T-helper 1 cell treated with Interleukin-12 subunit alpha and Interleukin-12 subunit beta and Interleukin-4 antibody, amounts not matched to agents 30 ng/mL and 1 ng/mL, for 36 hours (primary cell): ENCODE measurements around the gene SCAI. TPM values are rescaled to one million over a fixed set of nuclear protein-coding genes. Genes with fewer than 3 reads are reported as not detected.
"Not testable (repeated sequence)": the region's sequence is repeated elsewhere in the genome, so short reads cannot be mapped to it uniquely, and the experiment has no call there.

Experiments used
- intact Hi-C: fragments of 100-400 bp; cut with micrococcal nuclease; formaldehyde crosslinking; loops from one replicate; pipeline ENCODE4 v1.15.1; 2024
- total RNA-seq: library from RNA; stranded (reverse); gene quantifications from 2 replicates; pipeline ENCODE4 v1.2.3, GENCODE V29; 2022

Gene SCAI
- total RNA-seq, 1 donor from 2014 or later = 13.4 TPM

DNA sequence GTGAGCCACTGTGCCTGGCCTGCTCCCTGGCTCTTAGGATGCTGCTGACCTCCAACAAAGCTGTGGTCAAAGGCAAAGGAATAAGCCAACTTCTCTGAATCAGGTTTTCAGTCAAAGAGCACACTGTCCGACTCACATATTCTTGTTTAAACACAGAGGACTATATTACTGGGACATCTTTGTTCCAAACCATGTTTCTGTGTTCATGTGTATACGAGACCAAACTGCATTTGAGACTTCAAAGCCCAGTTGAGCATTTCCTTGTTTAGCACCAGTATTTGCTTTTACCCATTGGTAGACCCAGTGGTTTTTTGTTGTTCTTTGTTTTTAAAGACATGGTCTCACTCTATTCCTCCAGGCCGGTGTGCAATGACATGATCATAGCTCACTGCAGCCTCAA is 100.2 kb downstream of the SCAI start:
- intact Hi-C loops = no loop called here

DNA sequence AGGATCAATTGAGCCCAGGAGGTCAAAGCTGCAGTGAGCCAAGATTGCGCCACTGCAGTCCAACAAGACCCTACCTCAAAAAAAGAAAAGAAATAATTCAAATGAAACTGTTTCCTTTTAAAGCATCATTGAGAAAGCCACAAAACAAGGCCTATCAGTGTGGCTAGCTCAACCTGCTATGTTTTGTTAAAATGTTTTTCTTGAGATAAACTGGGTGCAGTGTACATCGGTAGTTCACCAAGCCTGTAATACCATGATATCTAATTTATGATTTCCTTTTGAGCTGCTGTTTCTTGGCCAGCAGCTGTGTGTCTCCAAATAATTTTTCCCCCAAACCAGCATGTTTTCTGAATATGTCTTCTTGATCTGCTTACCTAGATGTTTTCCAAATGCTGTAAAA is 105.2 kb downstream of the SCAI start:
- intact Hi-C loops = no loop called here

DNA sequence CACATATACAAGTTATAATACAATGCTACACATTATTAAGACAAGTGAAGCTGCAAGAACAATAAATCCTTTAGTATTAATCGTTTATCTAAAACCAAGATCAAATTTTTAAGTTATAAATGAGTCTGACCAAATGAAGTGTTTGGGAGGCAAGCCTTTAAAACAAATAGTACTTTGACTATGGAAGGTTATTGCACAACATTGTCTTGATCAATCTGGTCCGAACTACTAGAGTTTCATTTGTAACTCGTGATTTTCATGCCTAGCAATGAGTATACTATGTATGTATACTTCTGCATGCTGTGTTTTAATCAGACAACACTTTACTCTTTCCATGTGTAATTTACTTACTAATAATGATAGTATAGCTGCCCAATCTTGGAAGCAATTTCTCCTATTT is 115.3 kb downstream of the SCAI start:
- intact Hi-C loops = loop anchor here (5.0 kb wide), 1 partner anchor 114 kb away; the partner anchor contains the start of gene SCAI

DNA sequence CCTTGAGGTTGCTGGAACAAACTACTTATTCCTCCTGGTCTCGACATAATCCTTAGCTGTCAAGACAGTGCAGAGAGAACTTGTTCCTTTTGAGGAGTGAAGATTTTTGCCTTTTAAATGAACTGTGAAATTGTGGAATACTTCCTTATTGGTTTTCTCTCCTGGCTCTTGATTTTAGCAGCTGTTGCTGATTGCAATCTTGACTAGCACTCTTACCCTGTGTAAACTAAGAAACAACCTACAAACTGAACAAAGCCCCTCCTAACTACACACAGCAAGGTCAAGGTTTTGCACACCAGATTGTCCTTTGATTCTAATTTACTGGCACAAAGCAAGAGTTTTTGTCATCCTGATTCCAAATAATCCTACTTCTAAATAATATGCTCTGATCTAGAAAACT is 118.4 kb downstream of the SCAI start:
- intact Hi-C loops = loop anchor here (5.0 kb wide), 1 partner anchor 117 kb away; the partner anchor contains the start of gene SCAI

DNA sequence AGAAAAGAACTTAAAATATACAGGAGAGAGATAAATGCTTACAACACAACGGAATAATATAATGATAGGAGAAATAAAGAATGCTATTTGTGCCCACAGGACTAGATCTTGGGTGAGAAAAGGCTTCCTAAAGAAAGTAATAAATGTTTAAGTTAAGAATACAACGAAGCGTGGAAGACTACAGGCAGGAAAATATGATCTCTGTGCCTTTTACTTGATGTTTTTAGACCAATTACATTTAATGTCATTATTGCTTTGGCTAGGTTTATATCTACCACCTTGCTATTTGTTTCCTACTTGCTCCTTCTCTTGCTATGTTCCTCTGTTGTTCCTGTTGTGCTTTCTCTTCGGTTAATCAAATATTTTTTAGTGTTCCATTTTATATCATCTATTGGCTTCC is 122.3 kb downstream of the SCAI start:
- intact Hi-C loops = no loop called here

DNA sequence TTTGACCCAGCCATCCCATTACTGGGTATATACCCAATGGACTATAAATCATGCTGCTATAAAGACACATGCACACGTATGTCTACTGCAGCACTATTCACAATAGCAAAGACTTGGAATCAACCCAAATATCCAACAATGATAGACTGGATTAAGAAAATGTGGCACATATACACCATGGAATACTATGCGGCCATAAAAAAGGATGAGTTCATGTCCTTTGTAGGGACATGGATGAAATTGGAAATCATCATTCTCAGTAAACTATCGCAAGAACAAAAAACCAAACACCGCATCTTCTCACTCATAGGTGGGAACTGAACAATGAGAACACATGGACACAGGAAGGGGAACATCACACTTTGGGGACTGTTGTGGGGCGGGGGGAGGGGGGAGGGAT is 127.7 kb downstream of the SCAI start:
- intact Hi-C loops = not testable (repeated sequence)

DNA sequence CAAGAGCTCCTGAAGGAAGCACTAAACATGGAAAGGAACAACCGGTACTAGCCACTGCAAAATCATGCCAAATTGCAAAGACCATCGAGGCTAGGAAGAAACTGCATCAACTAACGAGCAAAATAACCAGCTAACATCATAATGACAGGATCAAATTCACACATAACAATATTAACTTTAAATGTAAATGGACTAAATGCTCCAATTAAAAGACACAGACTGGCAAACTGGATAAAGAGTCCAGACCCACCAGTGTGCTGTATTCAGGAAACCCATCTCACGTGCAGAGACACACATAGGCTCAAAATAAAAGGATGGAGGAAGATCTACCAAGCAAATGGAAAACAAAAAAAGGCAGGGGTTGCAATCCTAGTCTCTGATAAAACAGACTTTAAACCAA is 131.3 kb downstream of the SCAI start:
- intact Hi-C loops = not testable (repeated sequence)

DNA sequence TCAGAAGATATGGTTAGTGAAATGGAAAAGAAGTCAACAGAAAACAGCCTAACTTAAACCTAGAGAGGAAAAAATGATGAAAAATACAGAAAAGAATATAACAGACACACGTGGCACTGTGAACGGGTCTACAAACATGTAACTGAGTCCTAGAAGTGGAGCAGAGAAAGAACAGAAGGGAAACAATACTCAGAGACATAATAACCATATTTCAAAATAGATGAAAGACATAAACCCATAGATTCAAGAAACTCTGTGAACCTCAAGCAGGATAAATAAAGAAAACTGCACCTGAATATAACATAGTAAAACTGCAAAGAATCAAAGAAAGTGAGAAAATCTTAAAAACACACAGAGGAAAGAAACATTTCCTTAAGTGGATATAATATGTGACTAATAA is 134.7 kb downstream of the SCAI start:
- intact Hi-C loops = no loop called here

DNA sequence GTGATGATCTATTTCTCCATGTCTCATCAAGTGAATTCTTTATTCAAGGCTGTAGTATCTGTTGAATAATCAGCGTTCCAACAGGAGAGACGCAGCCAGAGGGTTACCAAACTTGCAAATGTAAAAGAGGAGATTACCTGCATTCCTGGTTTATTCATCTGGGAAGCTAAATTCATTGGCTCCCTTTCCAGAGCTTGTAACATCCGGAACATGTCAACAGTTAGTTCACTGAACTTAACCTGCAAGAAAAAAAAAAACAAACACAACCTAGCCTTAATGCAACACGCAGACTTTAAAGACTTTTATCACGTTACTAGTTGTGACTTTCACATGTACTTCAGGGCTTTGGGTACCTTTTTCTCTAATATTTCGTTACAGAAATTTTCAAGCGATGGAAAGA is 140.0 kb downstream of the SCAI start:
- intact Hi-C loops = no loop called here

DNA sequence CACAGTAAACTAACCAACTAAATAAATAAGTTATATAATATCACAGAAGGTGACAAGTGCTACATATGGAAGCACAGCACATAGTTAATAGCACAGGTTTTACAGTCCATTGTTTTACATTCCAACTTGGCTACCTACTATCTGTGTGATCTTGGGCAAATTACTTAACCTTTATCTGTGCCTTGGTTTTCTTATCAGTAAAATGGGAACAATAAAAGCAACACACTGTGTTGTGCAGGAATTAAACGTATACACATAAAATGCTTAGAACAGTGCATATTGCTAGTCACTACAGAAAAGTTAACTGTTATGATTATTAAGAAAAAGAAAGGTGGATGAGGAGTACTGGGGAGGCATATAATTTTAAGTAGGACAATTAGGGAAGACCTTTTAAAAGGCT is 159.6 kb downstream of the SCAI start:
- intact Hi-C loops = no loop called here

DNA sequence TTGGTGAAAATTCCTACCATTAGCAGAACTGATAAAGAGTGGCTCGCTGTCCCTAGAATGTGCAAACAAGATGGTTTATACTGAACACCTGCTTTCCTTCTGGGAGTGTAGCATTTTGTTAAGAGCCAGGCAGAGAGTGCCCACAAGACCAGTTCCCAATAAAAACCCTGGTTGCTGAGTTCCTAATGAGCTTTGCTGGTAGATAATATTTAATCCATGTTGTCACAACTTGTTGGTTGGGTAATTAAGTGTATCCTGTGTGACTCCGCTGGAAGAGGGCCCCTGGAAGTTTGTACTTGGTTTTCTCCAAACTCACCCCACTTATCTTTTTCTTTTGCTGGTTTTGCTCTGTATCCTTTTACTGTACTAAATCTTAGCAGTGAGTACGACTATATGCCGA is 162.9 kb downstream of the SCAI start:
- intact Hi-C loops = no loop called here

DNA sequence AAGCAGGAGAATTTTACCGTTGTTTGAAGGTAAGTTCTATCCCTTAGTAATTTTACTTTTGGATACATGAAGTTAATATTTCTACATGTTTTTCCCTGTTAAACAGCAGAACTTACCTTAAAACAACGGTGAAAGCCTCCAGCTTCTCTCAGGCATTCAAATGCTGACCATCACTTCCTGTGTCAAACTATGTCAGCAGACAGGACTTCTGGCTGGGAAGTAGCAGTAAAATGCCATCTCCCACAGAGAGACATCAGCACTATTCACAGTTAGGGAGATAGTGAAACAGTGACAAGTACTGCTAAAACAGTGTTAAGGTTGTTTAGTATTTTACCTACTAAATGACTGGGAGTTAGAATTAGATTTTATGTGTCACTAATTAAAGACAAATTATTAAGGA is 168.2 kb downstream of the SCAI start:
- intact Hi-C loops = no loop called here

DNA sequence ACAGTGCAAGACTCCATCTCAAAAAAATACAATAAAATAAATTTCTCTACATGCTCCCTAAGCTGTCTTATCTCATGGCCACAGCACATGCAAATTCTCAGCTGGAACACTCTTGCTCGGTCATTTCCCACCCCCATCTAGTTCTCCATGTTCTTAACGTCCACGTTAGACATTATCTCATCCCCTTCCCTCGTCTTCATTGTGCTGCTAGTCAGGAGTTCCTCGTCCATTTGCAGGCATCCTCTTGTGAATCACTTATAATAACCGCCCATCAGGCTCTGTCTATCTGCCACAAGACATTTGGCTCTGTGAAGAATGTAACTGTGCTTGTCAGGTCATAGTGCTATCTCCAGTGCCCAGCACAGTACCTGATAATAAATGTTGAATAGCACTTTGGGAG is 169.5 kb downstream of the SCAI start:
- intact Hi-C loops = no loop called here

DNA sequence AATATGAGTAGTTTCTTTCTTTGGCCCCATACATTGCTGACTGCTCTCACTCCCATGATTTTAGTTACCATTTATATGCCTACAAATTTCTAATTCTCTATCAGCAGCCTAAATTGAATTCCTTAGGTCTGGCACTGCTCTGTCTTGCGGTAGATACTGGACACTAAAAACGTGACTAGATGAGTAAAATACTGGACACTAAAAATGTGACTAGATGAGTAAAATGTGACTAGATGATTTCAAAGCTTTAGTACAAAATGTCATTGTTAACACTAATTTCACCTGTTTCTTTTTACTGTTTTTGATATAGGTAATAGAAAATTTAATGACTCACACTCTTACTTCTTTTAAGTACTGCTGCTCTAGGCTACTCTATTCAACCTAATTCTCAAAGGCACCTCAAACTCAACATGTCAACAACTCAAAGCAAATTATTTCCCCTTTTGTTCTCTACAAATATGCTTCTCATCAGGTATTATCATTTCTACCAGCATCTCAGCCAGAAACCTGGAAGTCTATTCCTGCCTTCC is 171.0 kb downstream of the SCAI start:
- intact Hi-C loops = no loop called here

DNA sequence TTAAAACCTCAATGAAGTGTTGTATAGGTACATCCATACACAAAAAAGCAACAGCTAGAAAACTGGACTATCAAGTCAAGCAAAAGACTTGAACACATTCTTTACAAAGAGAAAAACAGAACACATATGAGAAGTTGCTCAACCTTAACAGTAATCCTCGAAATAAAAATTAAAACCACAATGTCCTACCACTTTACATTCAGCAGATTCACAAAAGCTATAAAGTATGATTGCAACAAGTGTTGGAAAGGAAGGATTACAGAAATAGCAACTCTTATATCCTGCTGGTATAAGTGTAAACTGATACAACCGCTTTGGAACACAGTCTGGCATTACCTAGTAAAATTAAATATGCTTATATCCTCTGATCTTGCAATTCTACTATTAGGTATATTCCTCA is 173.9 kb downstream of the SCAI start:
- intact Hi-C loops = no loop called here

DNA sequence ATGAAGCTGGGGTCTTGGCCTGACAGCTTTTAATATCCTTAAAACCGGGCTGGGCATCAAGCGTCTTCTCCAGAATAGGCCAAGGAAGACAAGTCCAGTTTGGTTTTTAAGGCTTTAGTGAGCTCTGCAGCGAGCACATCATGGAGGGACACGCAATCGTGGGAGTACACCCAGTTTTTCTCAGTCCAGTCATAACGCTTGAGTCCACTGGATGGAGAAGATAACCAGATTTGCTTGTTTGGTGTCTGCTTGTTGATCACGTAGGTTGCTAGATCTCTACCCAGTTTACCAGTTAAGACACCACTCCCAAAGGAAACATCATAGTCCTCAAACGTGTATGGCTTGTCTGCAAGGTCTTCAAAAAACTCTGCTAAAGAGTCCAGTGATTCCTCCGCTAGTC is 175.1 kb downstream of the SCAI start:
- intact Hi-C loops = no loop called here

DNA sequence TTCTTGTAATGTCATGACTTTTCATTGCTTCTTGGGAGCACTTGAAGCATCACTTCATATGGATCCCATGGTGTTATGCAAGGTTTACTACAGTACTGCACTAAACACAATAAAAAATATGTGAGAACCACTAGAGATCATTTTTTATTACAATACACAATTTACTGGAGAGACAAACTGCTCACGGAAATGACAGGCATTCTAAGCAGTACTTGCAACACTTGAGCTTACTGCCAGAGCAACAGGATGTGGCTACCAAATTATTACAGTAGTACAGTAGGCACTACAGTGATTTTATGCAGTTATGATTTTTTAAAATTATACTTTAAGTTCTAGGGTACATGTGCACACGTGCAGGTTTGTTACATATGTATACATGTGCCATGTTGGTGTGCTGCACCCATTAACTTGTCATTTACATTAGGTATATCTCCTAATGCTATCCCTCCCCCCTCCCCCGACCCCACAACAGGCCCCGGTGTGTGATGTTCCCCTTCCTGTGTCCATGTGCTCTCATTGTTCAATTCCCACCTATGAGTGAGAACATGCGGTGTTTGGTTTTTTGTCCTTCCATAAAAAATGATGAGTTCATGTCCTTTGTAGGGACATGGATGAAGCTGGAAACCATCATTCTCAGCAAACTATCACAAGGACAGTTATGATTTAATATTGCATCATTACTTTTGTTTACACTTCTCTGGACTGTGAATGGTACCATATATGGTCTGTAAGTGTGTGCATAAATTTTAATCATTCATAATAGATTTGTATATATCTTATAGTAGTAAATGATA is 177.4 kb downstream of the SCAI start:
- intact Hi-C loops = loop anchor here (1.0 kb wide), 3 partner anchors 25 to 177 kb away; partner anchors contain the start of genes GOLGA1 and SCAI

DNA sequence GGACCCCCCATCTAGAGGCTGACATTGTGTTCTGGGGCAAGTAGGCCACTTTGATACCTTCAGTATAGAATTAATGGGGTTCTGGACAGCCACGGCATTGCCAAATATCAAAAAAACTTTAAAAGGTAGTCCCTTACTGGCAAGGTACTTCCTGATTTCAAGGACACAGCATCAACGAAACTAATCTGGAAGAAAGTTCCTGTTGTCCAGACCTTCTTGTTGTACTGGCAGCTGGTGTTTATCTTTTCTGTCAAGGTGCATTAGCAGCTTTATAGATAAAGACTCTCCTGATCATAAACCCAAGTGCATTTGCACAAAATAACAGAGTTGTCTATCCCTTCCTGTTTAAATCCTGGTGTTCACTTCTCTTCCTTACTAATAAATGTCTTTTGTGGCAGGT is 178.7 kb downstream of the SCAI start:
- intact Hi-C loops = loop anchor here (1.0 kb wide), 3 partner anchors 23 to 179 kb away; partner anchors contain the start of genes GOLGA1 and SCAI

DNA sequence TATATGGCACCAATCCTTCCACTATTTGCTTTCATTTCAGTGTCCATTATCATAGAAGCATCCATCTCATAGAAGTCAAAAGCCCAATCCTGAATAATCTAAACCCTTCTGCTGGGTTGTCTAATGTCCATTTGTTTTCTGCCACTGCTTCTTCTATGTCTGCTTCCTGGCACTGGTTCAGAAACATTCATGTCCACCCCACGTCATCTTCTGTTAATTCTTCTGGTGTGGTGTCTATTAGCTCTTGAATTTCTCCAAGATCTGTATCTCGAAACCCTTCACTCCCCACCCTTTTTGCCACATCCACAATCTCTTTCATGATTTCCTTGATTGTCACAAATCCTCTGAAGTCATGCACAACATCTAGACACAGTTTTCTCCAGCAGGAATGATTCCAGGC is 179.3 kb downstream of the SCAI start:
- intact Hi-C loops = no loop called here

DNA sequence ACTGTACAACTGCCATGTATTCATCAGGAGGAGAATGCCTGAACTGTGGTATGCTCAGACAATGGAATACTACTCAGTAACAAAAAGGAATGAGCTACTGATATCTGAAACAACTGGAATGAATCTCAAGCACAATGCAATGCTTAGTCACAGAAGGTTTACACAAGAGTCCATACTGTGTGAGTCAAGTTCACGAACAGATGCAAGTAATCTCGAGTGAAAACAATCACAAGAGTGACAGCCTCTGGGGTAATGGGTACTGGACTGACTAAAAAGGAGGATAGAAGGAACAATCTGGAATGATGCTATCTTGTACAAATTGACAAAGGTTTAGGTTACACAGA is 182.9 kb downstream of the SCAI start:
- intact Hi-C loops = no loop called here

DNA sequence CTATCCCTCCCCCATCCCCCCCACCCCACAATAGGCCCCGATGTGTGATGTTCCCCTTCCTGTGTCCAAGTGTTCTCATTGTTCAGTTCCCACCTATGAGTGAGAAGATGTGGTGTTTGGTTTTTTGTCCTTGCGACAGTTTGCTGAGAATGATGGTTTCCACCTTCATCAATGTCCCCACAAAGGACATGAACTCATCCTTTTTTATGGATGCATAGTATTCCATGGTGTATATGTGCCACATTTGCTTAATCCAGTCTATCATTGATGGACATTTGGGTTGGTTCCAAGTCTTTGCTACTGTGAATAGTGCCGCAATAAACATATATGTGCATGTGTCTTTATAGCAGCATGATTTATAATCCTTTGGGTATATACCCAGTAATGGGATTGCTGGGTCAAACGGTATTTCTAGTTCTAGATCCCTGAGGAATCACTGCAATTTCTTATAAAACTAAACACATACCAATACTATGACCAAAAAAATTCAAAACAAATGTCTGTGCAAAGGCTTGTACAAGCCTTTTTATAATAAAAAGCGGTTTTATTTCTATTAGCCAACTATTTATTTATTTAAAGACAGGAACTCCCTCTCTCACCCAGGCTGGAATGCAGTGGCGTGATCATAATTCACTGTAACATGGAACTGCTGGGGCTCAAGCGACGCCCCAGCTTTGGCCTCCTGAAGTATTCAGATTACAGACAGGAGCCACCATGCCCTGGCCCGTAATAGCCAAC is 183.5 kb downstream of the SCAI start:
- intact Hi-C loops = not testable (repeated sequence)

DNA sequence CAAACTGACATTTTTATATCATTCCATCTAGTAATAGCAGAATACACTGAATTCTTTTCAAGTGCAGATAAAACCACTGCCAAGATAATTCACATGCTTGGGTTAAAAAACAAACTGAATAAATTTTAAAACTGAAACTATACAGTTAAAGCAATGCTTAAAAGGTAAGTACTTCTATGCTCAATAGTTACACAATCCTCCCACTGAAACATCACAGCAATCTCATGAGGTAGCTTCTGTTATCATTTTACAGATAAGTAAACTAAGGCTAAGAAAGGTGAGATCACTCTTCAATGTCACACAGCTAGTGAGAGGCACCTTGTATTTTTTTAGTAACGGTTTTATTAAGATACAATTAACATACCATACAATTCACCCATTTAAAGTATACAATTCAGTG is 189.1 kb downstream of the SCAI start:
- intact Hi-C loops = no loop called here
